Astrocyte (in vitro differentiated cells and primary cell): ENCODE data around the gene NOVA1.

Source experiments
- EZH2 ChIP-seq: IDR thresholded peaks from 2 replicates; pipeline ENCODE4 v1.6.1; 2012; ENCODE audit warnings: mild to moderate bottlenecking, low read length, inconsistent platforms; ENCODE audit not compliant: insufficient read depth
- TF ChIP-seq, protein P1 (sequence below): IDR thresholded peaks from 2 replicates; pipeline ENCODE4 v1.5.1; 2011; ENCODE audit warnings: low read depth, mild to moderate bottlenecking, inconsistent platforms, low read length, moderate library complexity; ENCODE audit not compliant: insufficient read depth

DNA sequence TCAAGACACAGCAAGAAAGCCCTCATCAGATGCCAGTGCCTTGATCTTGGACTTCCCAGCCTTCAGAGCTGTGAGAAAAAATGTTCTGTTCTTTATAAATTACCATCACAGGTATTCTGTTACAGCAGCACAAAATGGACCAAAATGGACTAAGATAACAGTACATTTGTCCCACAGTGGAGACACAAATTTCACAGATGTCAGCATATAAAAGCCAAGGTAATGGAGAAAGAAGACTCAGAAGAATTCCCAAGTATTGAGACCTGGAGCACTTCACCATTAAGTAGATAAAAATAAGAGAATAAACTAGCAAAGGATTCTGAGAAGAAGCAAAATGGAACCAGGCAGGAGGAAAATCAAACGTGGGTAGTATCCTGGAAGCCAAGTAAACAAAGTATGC lies 131.0 kb downstream of the NOVA1 start:
- TF ChIP-seq, protein P1, sequence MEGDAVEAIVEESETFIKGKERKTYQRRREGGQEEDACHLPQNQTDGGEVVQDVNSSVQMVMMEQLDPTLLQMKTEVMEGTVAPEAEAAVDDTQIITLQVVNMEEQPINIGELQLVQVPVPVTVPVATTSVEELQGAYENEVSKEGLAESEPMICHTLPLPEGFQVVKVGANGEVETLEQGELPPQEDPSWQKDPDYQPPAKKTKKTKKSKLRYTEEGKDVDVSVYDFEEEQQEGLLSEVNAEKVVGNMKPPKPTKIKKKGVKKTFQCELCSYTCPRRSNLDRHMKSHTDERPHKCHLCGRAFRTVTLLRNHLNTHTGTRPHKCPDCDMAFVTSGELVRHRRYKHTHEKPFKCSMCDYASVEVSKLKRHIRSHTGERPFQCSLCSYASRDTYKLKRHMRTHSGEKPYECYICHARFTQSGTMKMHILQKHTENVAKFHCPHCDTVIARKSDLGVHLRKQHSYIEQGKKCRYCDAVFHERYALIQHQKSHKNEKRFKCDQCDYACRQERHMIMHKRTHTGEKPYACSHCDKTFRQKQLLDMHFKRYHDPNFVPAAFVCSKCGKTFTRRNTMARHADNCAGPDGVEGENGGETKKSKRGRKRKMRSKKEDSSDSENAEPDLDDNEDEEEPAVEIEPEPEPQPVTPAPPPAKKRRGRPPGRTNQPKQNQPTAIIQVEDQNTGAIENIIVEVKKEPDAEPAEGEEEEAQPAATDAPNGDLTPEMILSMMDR = no peak
- no peak for TF ChIP-seq EZH2
